ENCODE results near the gene ANKRD55.

Gene ANKRD55

GRCh38 chr5:56170557-56170956, 62.6 kb downstream of the ANKRD55 start:
- H3K4me3 ChIP-seq (ENCODE audit: low read depth, low read length): no peak overlapping the region
- H3K27ac ChIP-seq (ENCODE audit: low read depth, low read length): peak overlapping the region; percentile 66; the same call in 1 of the 2 replicates
- no peaks in the 10 kb centered on the region for H3K36me3 ChIP-seq (ENCODE audit: insufficient read depth, low read length)
- no peaks in the 10 kb centered on the region for H3K79me2 ChIP-seq (ENCODE audit: control insufficient read depth, insufficient read depth, low read length, unreplicated experiment)
- peaks cover 56% of the 10 kb centered on the region for H3K4me1 ChIP-seq (ENCODE audit: control insufficient read depth, insufficient read depth, low read length, unreplicated experiment)
- no peaks in the 10 kb centered on the region for H3K27me3 ChIP-seq (ENCODE audit: insufficient read depth, low read length)
- peak overlapping the region; percentile 74 for H2AFZ ChIP-seq (ENCODE audit: low read length, unreplicated experiment)

DNA sequence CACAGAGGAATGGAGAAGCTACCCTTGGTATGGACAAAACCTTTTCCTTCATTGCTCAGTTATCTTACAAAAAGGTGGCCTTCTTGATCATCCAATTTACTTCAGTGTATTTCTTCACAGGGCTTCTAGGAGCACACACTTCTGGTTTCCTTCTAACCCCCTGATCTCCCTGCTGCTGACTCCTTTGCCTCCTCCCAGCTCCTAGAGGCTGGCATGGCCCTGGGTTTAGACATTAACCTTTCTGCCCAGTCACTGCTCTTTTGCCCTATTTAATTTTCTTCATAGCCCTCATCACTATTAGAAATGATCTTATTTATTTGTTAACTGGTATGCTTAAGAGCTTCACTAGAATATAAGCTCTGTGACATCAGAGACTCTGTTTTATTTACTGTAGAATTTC, 63.2 kb downstream of the ANKRD55 start:
- Histone ChIP-seq H2AFZ (ENCODE audit: low read length, unreplicated experiment) (peak overlapping the region; percentile 74), H3K79me2 (ENCODE audit: control insufficient read depth, insufficient read depth, low read length, unreplicated experiment) (no peaks in the 10 kb centered on the region), H3K4me3 (ENCODE audit: low read depth, low read length) (no peak overlapping the region), H3K36me3 (ENCODE audit: insufficient read depth, low read length) (no peaks in the 10 kb centered on the region), H3K27ac (ENCODE audit: low read depth, low read length) (peak overlapping the region; percentile 66), H3K27me3 (ENCODE audit: insufficient read depth, low read length) (no peaks in the 10 kb centered on the region), H3K4me1 (ENCODE audit: control insufficient read depth, insufficient read depth, low read length, unreplicated experiment) (peaks cover 50% of the 10 kb centered on the region)

DNA sequence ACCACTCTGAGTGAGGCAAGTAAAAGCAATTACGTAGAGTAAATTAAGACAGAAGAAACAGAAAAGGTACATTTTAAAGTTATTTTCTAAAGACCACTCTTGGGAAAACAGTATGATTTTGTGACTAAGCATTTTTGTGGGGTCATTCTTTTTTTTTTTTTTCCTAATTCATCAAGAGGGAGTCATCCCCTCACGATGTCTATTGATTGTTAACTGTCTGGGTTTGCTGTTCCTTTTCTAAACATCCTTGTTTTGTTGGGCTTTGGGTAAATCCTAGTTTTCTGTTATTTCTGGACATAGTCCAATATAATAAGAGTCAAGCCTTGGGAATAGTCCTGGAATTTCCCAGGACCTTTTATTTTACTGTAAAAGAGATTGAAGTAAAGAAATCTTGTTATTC, 63.8 kb downstream of the ANKRD55 start:
- Histone ChIP-seq H3K27me3 (ENCODE audit: insufficient read depth, low read length) (no peaks in the 10 kb centered on the region), H3K4me1 (ENCODE audit: control insufficient read depth, insufficient read depth, low read length, unreplicated experiment) (peaks cover 48% of the 10 kb centered on the region), H3K36me3 (ENCODE audit: insufficient read depth, low read length) (no peaks in the 10 kb centered on the region), H3K4me3 (ENCODE audit: low read depth, low read length) (no peak overlapping the region), H2AFZ (ENCODE audit: low read length, unreplicated experiment) (peak overlapping the region; percentile 74), H3K79me2 (ENCODE audit: control insufficient read depth, insufficient read depth, low read length, unreplicated experiment) (no peaks in the 10 kb centered on the region), H3K27ac (ENCODE audit: low read depth, low read length) (peak overlapping the region; percentile 66)

GRCh38 chr5:56168066-56168478, 65.1 kb downstream of the ANKRD55 start:
- Histone ChIP-seq H3K4me3 (ENCODE audit: low read depth, low read length) (no peak overlapping the region), H2AFZ (ENCODE audit: low read length, unreplicated experiment) (no peak overlapping the region), H3K27me3 (ENCODE audit: insufficient read depth, low read length) (no peaks in the 10 kb centered on the region), H3K27ac (ENCODE audit: low read depth, low read length) (no peak overlapping the region), H3K36me3 (ENCODE audit: insufficient read depth, low read length) (no peaks in the 10 kb centered on the region), H3K79me2 (ENCODE audit: control insufficient read depth, insufficient read depth, low read length, unreplicated experiment) (no peaks in the 10 kb centered on the region), H3K4me1 (ENCODE audit: control insufficient read depth, insufficient read depth, low read length, unreplicated experiment) (peaks cover 48% of the 10 kb centered on the region)

GRCh38 chr5:56167519-56167918, 65.6 kb downstream of the ANKRD55 start:
- Histone ChIP-seq H2AFZ (ENCODE audit: low read length, unreplicated experiment) (no peak overlapping the region), H3K36me3 (ENCODE audit: insufficient read depth, low read length) (no peaks in the 10 kb centered on the region), H3K27me3 (ENCODE audit: insufficient read depth, low read length) (no peaks in the 10 kb centered on the region), H3K4me3 (ENCODE audit: low read depth, low read length) (no peak overlapping the region), H3K27ac (ENCODE audit: low read depth, low read length) (no peak overlapping the region), H3K4me1 (ENCODE audit: control insufficient read depth, insufficient read depth, low read length, unreplicated experiment) (peaks cover 44% of the 10 kb centered on the region), H3K79me2 (ENCODE audit: control insufficient read depth, insufficient read depth, low read length, unreplicated experiment) (no peaks in the 10 kb centered on the region)

- H2AFZ ChIP-seq (ENCODE audit: low read length, unreplicated experiment): no peak overlapping the region
- H3K36me3 ChIP-seq (ENCODE audit: insufficient read depth, low read length): no peaks in the 10 kb centered on the region
- H3K27me3 ChIP-seq (ENCODE audit: insufficient read depth, low read length): no peaks in the 10 kb centered on the region
- no peaks in the 10 kb centered on the region for H3K79me2 ChIP-seq (ENCODE audit: control insufficient read depth, insufficient read depth, low read length, unreplicated experiment)
- H3K27ac ChIP-seq (ENCODE audit: low read depth, low read length): no peak overlapping the region
- peaks cover 37% of the 10 kb centered on the region for H3K4me1 ChIP-seq (ENCODE audit: control insufficient read depth, insufficient read depth, low read length, unreplicated experiment)
- H3K4me3 ChIP-seq (ENCODE audit: low read depth, low read length): no peak overlapping the region
Measured at GRCh38 chr5:56166671-56167385, 66.3 kb downstream of the ANKRD55 start.

DNA sequence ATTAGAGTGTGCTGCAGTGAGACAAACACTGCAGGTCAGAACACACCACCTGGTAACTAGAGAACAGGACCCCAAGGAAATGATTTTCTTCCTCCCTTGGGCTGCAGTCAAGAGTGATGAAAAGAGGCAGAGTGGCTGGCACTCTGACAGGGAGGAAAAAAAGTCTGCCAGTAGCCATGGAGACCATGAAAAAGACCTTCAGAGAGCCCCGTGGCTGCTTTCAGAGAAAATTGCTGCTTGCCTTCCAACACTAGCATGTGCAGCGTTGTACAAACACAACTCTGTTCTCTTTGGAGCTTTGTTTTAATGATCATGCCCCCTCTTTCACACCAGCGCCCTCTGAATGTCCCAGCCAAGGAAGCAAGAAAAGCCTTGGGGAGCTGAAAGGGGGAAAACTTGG, 68.8 kb downstream of the ANKRD55 start:
- peaks cover 18% of the 10 kb centered on the region for H3K4me1 ChIP-seq (ENCODE audit: control insufficient read depth, insufficient read depth, low read length, unreplicated experiment)
- H3K27ac ChIP-seq (ENCODE audit: low read depth, low read length): no peak overlapping the region
- no peak overlapping the region for H2AFZ ChIP-seq (ENCODE audit: low read length, unreplicated experiment)
- H3K27me3 ChIP-seq (ENCODE audit: insufficient read depth, low read length): no peaks in the 10 kb centered on the region
- no peak overlapping the region for H3K4me3 ChIP-seq (ENCODE audit: low read depth, low read length)
- H3K79me2 ChIP-seq (ENCODE audit: control insufficient read depth, insufficient read depth, low read length, unreplicated experiment): no peaks in the 10 kb centered on the region
- no peaks in the 10 kb centered on the region for H3K36me3 ChIP-seq (ENCODE audit: insufficient read depth, low read length)

DNA sequence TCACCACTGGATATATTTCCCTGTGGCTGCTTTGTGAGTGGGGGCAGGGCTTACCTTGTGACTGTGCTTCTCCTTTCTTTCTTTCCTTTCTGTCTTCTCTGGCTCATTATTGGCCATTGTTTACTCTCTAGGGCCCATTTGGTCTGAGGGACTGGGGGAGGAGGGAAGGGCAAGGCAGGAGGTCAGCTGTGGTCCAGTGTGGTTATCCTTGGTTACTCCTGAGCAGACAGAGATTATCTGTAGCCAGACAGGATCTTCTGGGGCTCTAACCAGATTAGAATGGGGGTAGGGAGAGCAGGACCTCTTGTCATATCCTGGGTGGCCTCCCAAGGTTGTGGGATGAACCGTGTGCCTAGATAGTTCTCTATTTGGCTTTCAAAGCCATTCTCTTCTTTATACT, 71.2 kb downstream of the ANKRD55 start:
- H3K4me3 ChIP-seq (ENCODE audit: low read depth, low read length): no peak overlapping the region
- no peak overlapping the region for H2AFZ ChIP-seq (ENCODE audit: low read length, unreplicated experiment)
- no peak overlapping the region for H3K27ac ChIP-seq (ENCODE audit: low read depth, low read length)
- H3K79me2 ChIP-seq (ENCODE audit: control insufficient read depth, insufficient read depth, low read length, unreplicated experiment): no peaks in the 10 kb centered on the region
- H3K4me1 ChIP-seq (ENCODE audit: control insufficient read depth, insufficient read depth, low read length, unreplicated experiment): no peaks in the 10 kb centered on the region
- no peaks in the 10 kb centered on the region for H3K27me3 ChIP-seq (ENCODE audit: insufficient read depth, low read length)
- no peaks in the 10 kb centered on the region for H3K36me3 ChIP-seq (ENCODE audit: insufficient read depth, low read length)

DNA sequence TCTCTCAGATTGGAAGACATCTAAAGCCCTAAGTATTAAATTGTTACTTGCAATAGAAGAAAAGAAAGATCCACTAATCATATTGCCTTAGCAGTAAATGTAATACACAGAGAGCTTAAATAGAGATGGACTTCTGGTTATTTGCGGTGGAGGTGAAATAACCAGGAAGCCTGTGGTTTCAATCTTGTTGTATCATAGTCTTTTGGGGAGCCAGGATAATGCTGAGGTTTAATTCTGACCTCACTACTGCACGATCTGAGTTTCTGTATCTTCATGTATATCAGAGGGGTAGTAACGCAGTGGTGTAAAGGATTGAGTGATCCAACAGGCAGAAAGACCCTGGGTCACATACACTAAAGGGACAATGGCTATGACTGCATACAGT, 71.7 kb downstream of the ANKRD55 start:
- no peak overlapping the region for H3K27ac ChIP-seq (ENCODE audit: low read depth, low read length)
- H2AFZ ChIP-seq (ENCODE audit: low read length, unreplicated experiment): no peak overlapping the region
- H3K36me3 ChIP-seq (ENCODE audit: insufficient read depth, low read length): no peaks in the 10 kb centered on the region
- no peaks in the 10 kb centered on the region for H3K4me1 ChIP-seq (ENCODE audit: control insufficient read depth, insufficient read depth, low read length, unreplicated experiment)
- H3K27me3 ChIP-seq (ENCODE audit: insufficient read depth, low read length): no peaks in the 10 kb centered on the region
- H3K4me3 ChIP-seq (ENCODE audit: low read depth, low read length): no peak overlapping the region
- H3K79me2 ChIP-seq (ENCODE audit: control insufficient read depth, insufficient read depth, low read length, unreplicated experiment): no peaks in the 10 kb centered on the region

- Histone ChIP-seq H3K4me1 (ENCODE audit: control insufficient read depth, insufficient read depth, low read length, unreplicated experiment) (no peaks in the 10 kb centered on the region), H3K27me3 (ENCODE audit: insufficient read depth, low read length) (no peaks in the 10 kb centered on the region), H3K79me2 (ENCODE audit: control insufficient read depth, insufficient read depth, low read length, unreplicated experiment) (no peaks in the 10 kb centered on the region), H2AFZ (ENCODE audit: low read length, unreplicated experiment) (no peak overlapping the region), H3K27ac (ENCODE audit: low read depth, low read length) (no peak overlapping the region), H3K4me3 (ENCODE audit: low read depth, low read length) (no peak overlapping the region), H3K36me3 (ENCODE audit: insufficient read depth, low read length) (no peaks in the 10 kb centered on the region)
Measured at GRCh38 chr5:56160723-56161438, 72.2 kb downstream of the ANKRD55 start.

- Histone ChIP-seq H3K27ac (ENCODE audit: low read depth, low read length) (no peak overlapping the region), H3K36me3 (ENCODE audit: insufficient read depth, low read length) (no peaks in the 10 kb centered on the region), H3K27me3 (ENCODE audit: insufficient read depth, low read length) (no peaks in the 10 kb centered on the region), H3K79me2 (ENCODE audit: control insufficient read depth, insufficient read depth, low read length, unreplicated experiment) (no peaks in the 10 kb centered on the region), H3K4me3 (ENCODE audit: low read depth, low read length) (no peak overlapping the region), H2AFZ (ENCODE audit: low read length, unreplicated experiment) (no peak overlapping the region), H3K4me1 (ENCODE audit: control insufficient read depth, insufficient read depth, low read length, unreplicated experiment) (no peaks in the 10 kb centered on the region)
Measured at GRCh38 chr5:56159521-56159947, 73.6 kb downstream of the ANKRD55 start.

Measured in ACC112 (cell line).